GM19455 (cell line): ENCODE data around the gene NPS.

ENCODE experiments used
- ATAC-seq: cut with Tn5 transposase; IDR thresholded peaks from one replicate; pipeline ENCODE4 v1.9.1; 2021; ENCODE audit not compliant: unreplicated experiment

NPS gene

DNA sequence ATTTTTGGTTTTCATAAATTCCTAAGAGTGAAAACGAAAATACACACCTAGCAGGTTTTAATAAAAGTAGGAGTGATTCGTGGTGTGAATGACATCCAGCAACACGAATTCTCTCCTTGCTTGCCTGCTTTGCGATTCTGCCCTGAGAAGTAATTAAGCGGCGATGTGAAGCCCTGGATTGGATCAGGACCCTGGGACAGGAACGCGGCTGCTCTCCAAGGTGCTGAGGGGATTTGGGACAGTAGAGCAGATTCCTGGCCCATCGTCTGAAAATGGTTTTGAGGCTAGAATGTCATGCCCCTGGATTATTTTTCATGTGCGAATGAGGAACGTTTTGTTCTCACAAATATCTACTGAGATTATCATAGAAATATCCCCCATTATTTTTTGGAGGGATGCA is 7.8 kb downstream of the NPS start:
- no peak for ATAC-seq

- no peak for ATAC-seq
Observed at GRCh38 chr10:127561647-127562046, 12.5 kb downstream of the NPS start.

DNA sequence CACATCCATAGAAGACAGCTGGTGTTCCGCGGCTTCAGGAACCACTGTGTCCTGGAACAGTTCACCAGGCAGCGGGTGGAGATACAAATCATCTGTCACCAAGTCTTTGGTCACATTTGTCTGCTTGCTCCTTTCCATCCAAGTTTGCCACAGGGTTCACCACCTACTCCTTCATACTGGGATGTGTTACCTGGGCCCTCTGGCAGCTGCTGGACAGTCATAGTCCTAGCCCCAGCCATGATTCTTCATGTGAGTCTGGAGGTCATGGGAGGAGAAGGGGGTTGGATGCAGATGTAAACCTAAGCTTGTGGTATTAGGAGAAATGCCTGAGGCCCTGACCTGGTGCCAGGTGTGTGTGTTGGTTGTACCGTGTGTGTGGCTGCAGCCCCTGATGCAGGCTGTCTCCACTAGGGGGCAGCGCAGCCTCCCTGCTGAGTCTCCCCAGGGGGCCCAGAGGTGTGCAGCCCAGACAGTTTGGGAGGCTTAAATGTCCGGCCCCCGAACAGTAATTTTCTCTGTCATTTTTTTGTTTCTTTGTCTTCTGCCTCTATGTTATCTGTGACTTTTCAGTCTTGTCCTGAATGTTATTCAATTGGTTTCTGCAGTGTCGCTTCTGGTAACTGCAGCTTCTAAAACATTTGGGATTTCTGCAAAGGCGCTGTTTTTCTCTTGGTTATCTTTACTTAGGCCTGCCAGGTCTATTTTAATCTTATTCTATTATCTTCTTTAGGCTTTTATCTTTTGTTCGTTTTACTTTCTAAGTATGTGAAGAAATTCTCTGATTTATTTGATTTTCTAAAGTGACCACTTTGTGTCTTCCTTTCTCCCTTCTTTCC is 14.8 kb downstream of the NPS start:
- ATAC-seq = no peak

- no peak for ATAC-seq
Observed at GRCh38 chr10:127564644-127565043, 15.5 kb downstream of the NPS start.

GRCh38 chr10:127565583-127565982 is 16.5 kb downstream of the NPS start:
- ATAC-seq = no peak

DNA sequence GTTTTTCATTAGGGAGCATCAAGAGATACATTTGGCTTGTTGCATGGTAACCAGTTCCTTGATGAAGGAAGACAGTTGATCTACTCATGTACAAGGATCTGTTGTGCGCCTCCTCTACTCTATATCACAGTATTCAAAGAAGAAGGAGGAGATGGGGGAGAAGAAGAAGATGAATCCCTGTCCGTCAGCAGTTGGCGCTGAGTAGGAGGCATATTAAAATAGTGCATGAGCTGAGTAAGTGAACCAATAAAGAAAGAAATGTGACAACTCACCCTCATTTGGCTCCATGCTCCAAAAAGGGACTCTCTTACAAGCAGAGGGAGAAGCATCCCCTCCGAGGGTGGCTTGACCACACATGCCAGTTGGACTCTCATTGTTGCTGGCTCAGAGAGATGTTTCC is 20.1 kb downstream of the NPS start:
- ATAC-seq = no peak

DNA sequence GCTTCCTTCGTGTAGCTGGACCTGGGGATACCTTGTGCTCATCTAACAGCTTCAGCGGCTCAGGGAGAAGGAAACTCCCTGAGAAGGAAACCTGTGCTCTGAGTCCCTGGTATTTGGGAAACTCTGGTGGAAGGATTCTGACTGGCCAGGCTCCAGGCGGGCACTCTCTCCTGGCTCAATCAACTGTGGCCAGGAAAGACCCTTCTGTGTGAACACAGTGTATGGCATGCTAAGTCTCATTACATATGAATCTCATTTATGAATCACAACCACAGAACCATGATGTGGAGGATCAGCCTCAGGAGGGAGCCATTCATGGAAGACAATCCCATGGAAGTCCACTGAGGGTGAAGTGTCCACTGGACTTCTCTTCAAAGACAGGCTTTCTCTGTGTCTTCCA is 20.9 kb downstream of the NPS start:
- no peak for ATAC-seq

- no peak for ATAC-seq
Observed at GRCh38 chr10:127571386-127571785, 22.3 kb downstream of the NPS start.

DNA sequence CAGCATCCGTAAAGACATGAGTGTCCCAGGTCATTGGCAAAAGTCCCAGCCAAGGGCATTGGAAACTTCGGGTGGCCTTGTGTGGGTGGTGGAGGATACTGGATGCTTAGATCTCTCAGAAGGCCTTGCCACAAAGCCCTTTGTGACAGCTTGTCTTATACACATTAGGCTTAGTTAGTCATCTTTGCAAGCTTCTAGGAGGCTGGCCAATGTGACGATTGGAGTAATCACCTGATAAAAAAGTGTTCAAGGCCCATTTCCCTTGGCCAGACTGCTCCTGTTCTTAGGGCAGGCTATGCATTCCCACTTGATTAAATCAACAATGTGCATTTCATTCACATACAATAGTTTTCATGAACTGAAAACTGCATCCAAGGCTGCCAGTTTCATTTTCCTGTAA is 26.9 kb downstream of the NPS start:
- no peak for ATAC-seq

- no peak for ATAC-seq
Observed at GRCh38 chr10:127576740-127577161, 27.6 kb downstream of the NPS start.

GRCh38 chr10:127577376-127578258 is 28.5 kb downstream of the NPS start:
- ATAC-seq = no peak

DNA sequence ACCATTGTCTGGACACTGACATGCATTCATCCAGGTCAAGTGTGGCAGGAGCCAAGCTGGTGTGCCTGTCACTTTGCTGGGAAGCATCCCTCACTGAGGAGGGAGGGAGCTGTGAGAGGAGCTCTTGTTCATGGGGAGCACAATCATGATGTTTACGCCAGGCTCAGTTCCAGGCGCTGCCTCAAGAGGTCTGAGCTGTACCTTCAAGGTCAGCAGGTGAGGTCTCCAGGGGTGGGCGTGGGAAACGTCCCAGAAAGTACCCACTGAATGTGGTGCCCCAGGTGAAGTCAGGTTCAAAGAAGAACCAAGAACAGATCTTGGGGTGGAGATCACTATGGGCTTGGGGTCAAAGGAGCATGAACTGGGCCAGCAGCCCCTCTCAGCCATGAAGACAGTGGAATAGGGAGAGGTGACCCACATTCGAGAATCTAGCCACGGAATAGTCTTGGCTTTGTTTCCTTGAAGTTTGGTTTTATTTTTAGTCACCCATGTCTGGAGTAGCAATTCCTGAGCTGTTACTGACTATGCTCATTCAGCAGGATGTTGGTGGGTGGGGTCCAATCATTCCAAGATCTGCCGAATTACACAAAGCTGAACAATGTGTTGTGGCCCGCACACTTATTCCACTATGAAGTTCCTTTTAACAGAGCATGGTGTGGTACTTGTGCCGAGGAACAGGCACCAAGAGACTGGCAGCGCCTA is 29.3 kb downstream of the NPS start:
- no peak for ATAC-seq

DNA sequence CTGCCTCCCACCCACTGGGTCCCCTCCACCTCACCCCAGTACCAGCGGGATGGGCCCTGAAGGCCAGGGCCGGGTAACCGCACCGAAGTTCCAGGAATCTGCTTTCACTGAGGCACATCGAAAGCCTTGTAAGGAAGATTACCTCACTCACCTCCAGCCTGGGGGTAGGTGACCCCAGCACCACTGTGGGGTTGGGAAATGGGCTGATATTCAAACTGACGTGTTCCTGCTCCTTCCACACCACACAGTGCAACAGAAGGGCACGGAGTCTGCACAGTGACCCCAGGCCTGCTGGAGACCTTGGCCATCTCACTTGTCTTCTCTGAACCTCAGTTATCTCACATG is 29.8 kb downstream of the NPS start:
- no peak for ATAC-seq

- ATAC-seq = no peak
Observed at GRCh38 chr10:127579640-127580039, 30.5 kb downstream of the NPS start.

- ATAC-seq = no peak
Observed at GRCh38 chr10:127580822-127581221, 31.7 kb downstream of the NPS start.

DNA sequence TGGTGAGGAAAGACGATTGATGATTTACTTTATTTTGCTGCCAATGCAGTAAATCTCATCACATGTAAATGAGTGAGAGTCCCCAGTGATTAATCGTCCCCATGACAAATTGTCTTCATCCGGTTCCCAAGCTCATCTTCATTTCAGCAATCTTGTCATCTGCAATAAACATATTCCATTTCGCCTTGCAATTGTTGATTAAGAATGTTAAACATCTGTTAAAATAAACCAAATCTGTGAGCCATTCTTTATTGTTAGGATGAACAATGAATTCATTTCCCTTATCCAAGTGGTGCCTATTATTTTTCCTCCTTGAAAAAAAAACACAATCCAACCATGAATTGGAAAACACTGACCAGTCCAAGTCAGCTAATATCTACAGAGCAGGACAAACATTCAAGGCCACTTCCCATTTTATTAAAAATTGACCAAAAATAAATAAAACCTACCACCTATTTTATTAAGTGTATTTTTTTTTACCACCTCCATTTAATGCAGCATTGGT is 36.5 kb downstream of the NPS start:
- no peak for ATAC-seq

GRCh38 chr10:127587668-127588365 is 38.7 kb downstream of the NPS start:
- ATAC-seq = no peak

- ATAC-seq = no peak
Observed at GRCh38 chr10:127592586-127592985, 43.5 kb downstream of the NPS start.

- ATAC-seq = no peak
Observed at GRCh38 chr10:127600479-127600878, 51.4 kb downstream of the NPS start.
